BLaER1 treated with 17β-estradiol and CSF1 and Interleukin-3, amounts not matched to agents 10 nM and 100 nM (cell line): ENCODE data around the gene B4GALNT4.
"Not testable (repeated sequence)": the region's sequence is repeated elsewhere in the genome, so short reads cannot be mapped to it uniquely, and the experiment has no call there.

Source experiments
- H3K27ac ChIP-seq, 11 experiments: shearing (Covaris generic); formaldehyde crosslinking; 2 replicates each; pipeline ENCODE4 v1.8.1; 2022
- H3K27me3 ChIP-seq, 11 experiments: shearing (Covaris generic); formaldehyde crosslinking; 2 replicates each; pipeline ENCODE4 v1.8.1; 2022
- H3K36me3 ChIP-seq, 11 experiments: shearing (Covaris generic); formaldehyde crosslinking; 2 replicates each; pipeline ENCODE4 v1.8.1; 2022
- H3K4me1 ChIP-seq, 10 experiments: shearing (Covaris generic); formaldehyde crosslinking; 2 replicates each; pipeline ENCODE4 v1.8.1; 2022
- H3K4me2 ChIP-seq, 11 experiments: shearing (Covaris generic); formaldehyde crosslinking; 2 replicates each; pipeline ENCODE4 v1.8.1; 2022
- H3K4me3 ChIP-seq, 10 experiments: shearing (Covaris generic); formaldehyde crosslinking; 2 replicates each; pipeline ENCODE4 v1.8.1; 2022
- H3K9ac ChIP-seq, 11 experiments: shearing (Covaris generic); formaldehyde crosslinking; 2 replicates each; pipeline ENCODE4 v1.8.1; 2022
- H3K9me3 ChIP-seq, 11 experiments: shearing (Covaris generic); formaldehyde crosslinking; replicated peaks in 1 of 11; 2 replicates each; pipeline ENCODE4 v1.8.1; 2022
- H4K20me1 ChIP-seq, 11 experiments: shearing (Covaris generic); formaldehyde crosslinking; 2 replicates each; pipeline ENCODE4 v1.8.1; 2022
- Cebpa-rat ChIP-seq, 11 experiments: shearing (Covaris generic); IDR thresholded peaks; 2 replicates each; pipeline ENCODE4 v1.8.1; 2022

The B4GALNT4 gene

DNA sequence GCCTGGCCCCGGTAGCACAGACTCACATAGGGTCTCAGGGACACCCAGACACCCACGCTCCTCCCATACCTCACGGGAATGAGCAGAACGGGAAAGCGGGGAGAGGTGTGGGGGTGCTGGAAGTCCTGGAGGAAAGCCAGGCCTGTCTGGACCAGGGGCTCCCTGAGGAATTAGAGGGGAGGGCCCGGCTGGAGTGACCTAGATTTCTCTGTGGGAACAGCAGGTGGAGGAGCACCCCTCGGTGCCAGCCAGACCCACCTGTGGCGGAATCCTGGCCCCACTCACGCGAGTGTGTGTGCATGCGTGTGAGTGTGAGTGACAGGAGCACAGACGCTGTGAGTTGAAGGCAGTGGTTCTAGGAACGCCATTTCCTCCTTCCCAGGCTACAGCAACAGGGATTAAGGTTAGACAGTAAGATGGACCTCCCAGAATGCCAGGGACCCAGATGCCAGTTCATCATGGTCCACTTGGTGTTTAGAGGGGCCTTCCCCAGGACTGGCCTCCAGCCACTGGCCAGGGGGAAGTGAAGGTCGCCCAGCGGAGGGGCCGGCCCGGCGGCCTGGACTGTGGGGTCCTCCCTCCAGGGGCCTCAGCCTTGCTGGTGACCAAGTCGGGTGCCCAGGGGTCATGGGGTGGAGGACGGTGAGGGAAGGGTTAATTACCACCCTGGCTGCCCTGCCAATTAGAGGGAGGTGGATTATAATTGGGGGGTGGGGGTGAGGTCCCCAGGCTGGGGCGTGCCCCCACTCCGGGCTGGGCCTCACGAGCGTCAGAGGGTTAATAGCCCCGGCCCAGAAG, 25.8 kb downstream of the B4GALNT4 start:
- H3K4me1 ChIP-seq, result peaks cover 0 to 35% (median 20%) of the 10 kb centered on the region in 10 experiments; a peak in 16 of 20 replicates
- peaks cover 10 to 13% (median 12%) of the 10 kb centered on the region in 11 experiments for H3K27me3 ChIP-seq
- TF ChIP-seq Cebpa-rat (IDR thresholded peaks at IDR 0.05), result no peak
- H3K4me2 ChIP-seq, result peak overlapping the region in 4 of 11 experiments; percentile 13 to 44 (median 22); a peak in 5 of 22 replicates
- H3K9me3 ChIP-seq, result peaks cover 0 to 6% (median 5%) of the 10 kb centered on the region in 11 experiments; a peak in 13 of 22 replicates
- peaks cover 0 to 8% (median 0%) of the 10 kb centered on the region in 11 experiments; a peak in 1 of 22 replicates for H4K20me1 ChIP-seq
- H3K4me3 ChIP-seq, result no peak overlapping the region
- H3K36me3 ChIP-seq, result no peaks in the 10 kb centered on the region
- no peak overlapping the region for H3K27ac ChIP-seq
- H3K9ac ChIP-seq, result no peak overlapping the region

DNA sequence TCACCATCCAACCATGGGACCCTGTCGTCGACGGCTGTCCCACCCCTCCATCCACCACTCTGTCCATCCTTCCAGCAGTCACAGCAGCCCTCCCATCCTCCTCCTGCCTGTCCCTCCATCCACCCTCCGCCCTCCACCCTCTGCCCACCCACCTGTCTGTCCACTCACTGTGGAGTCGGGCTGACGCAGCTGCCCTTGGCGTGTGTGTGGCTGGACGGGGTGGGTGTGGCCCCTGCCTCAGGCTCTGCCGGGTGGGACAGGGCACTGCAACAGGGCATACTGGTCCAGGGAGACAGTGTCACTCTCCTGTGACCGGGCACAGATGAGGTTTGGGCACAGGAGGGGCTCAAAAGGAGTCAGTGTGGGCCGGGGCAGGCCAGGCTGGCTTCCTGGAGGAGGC, 26.6 kb downstream of the B4GALNT4 start:
- no peaks in the 10 kb centered on the region for H3K36me3 ChIP-seq
- no peak overlapping the region for H3K27ac ChIP-seq
- no peak overlapping the region for H3K4me3 ChIP-seq
- H3K9ac ChIP-seq, result 0 out of 22 replicates have a peak overlapping the region, but pooled peaks of 1 of the 11 experiments have one; percentile 41
- H3K4me2 ChIP-seq, result peak overlapping the region in 7 of 11 experiments; percentile 65 to 88 (median 77); a peak in 8 of 22 replicates
- peaks cover 0 to 11% (median 7%) of the 10 kb centered on the region in 11 experiments; a peak in 13 of 22 replicates for H3K9me3 ChIP-seq
- peaks cover 0 to 35% (median 20%) of the 10 kb centered on the region in 10 experiments; a peak in 16 of 20 replicates for H3K4me1 ChIP-seq
- no peak for TF ChIP-seq Cebpa-rat (IDR thresholded peaks at IDR 0.05)
- peaks cover 14 to 18% (median 17%) of the 10 kb centered on the region in 11 experiments for H3K27me3 ChIP-seq
- H4K20me1 ChIP-seq, result peaks cover 0 to 8% (median 0%) of the 10 kb centered on the region in 11 experiments; a peak in 1 of 22 replicates

DNA sequence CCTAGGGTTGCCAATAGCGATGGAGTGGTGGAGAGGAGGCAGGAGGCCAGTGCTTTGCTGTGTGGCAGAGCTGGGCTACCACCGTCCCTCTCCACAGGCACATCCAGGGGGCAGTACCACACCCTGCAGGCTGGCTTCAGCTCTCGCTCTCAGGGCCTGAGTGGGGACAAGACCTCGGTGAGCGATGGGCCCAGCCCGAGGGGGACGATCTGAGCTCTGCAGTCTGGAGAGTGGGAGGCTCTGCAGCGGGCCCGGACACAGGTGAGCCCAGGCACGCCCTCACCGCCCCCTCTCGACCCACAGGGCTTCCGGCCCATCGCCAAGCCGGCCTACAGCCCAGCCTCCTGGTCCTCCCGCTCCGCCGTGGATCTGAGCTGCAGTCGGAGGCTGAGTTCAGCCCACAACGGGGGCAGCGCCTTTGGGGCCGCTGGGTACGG, 27.2 kb downstream of the B4GALNT4 start:
- Histone ChIP-seq H4K20me1 (peaks cover 0 to 8% (median 0%) of the 10 kb centered on the region in 11 experiments; a peak in 1 of 22 replicates), H3K36me3 (no peaks in the 10 kb centered on the region), H3K9ac (peak overlapping the region in 10 of 11 experiments; percentile 40 to 61 (median 52); a peak in 18 of 22 replicates), H3K4me2 (peak overlapping the region; percentile 65 to 90 (median 80)), H3K9me3 (peaks cover 0 to 11% (median 7%) of the 10 kb centered on the region in 11 experiments; a peak in 13 of 22 replicates), H3K4me1 (peaks cover 0 to 35% (median 20%) of the 10 kb centered on the region in 10 experiments; a peak in 16 of 20 replicates), H3K27ac (no peak overlapping the region), H3K4me3 (peak overlapping the region; percentile 37 to 67 (median 52); a peak in 18 of 20 replicates), H3K27me3 (peaks cover 14 to 18% (median 17%) of the 10 kb centered on the region in 11 experiments)
- TF ChIP-seq Cebpa-rat (IDR thresholded peaks at IDR 0.05), result no peak

DNA sequence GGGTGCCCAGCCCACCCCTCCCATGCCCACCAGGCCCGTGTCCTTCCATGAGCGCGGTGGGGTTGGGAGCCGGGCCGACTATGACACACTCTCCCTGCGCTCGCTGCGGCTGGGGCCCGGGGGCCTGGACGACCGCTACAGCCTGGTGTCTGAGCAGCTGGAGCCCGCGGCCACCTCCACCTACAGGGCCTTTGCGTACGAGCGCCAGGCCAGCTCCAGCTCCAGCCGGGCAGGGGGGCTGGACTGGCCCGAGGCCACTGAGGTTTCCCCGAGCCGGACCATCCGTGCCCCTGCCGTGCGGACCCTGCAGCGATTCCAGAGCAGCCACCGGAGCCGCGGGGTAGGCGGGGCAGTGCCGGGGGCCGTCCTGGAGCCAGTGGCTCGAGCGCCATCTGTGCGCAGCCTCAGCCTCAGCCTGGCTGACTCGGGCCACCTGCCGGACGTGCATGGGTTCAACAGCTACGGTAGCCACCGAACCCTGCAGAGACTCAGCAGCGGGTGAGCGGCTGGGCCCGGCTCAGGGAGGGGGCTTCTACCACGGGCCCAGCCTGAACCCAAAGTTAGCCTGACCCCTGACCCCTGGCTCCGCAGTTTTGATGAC, 27.7 kb downstream of the B4GALNT4 start:
- no peak for TF ChIP-seq Cebpa-rat (IDR thresholded peaks at IDR 0.05)
- H4K20me1 ChIP-seq, result peaks cover 0 to 8% (median 0%) of the 10 kb centered on the region in 11 experiments; a peak in 1 of 22 replicates
- H3K9ac ChIP-seq, result peak overlapping the region in 10 of 11 experiments; percentile 40 to 61 (median 52); a peak in 19 of 22 replicates
- H3K27me3 ChIP-seq, result peaks cover 14 to 18% (median 17%) of the 10 kb centered on the region in 11 experiments
- peaks cover 0 to 11% (median 7%) of the 10 kb centered on the region in 11 experiments; a peak in 13 of 22 replicates for H3K9me3 ChIP-seq
- peak overlapping the region; percentile 65 to 90 (median 80) for H3K4me2 ChIP-seq
- H3K4me1 ChIP-seq, result peaks cover 0 to 35% (median 20%) of the 10 kb centered on the region in 10 experiments; a peak in 16 of 20 replicates
- H3K4me3 ChIP-seq, result peak overlapping the region; percentile 37 to 67 (median 52); a peak in 18 of 20 replicates
- no peaks in the 10 kb centered on the region for H3K36me3 ChIP-seq
- no peak overlapping the region for H3K27ac ChIP-seq

DNA sequence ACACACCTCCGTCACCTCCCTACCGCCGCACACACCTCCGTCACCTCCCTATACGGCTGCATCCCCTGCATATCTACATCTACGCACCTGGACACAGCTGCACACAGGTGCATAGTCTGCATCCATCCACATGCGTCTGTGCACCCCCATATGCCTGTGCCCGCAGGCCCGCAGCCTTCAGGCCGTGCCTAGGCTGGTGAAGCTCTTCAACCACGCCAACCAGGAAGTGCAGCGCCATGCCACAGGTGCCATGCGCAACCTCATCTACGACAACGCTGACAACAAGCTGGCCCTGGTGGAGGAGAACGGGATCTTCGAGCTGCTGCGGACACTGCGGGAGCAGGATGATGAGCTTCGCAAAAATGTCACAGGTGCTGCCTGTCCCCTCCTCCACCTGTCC, 29.5 kb downstream of the B4GALNT4 start:
- Histone ChIP-seq H4K20me1 (peaks cover 0 to 8% (median 0%) of the 10 kb centered on the region in 11 experiments; a peak in 1 of 22 replicates), H3K4me2 (no peak overlapping the region), H3K4me3 (no peak overlapping the region), H3K9me3 (peaks cover 0 to 11% (median 7%) of the 10 kb centered on the region in 11 experiments; a peak in 13 of 22 replicates), H3K36me3 (no peaks in the 10 kb centered on the region), H3K4me1 (peaks cover 0 to 28% (median 18%) of the 10 kb centered on the region in 10 experiments; a peak in 16 of 20 replicates), H3K27ac (no peak overlapping the region), H3K27me3 (peaks cover 14 to 25% (median 17%) of the 10 kb centered on the region in 11 experiments), H3K9ac (no peak overlapping the region)
- no peak for TF ChIP-seq Cebpa-rat (IDR thresholded peaks at IDR 0.05)

DNA sequence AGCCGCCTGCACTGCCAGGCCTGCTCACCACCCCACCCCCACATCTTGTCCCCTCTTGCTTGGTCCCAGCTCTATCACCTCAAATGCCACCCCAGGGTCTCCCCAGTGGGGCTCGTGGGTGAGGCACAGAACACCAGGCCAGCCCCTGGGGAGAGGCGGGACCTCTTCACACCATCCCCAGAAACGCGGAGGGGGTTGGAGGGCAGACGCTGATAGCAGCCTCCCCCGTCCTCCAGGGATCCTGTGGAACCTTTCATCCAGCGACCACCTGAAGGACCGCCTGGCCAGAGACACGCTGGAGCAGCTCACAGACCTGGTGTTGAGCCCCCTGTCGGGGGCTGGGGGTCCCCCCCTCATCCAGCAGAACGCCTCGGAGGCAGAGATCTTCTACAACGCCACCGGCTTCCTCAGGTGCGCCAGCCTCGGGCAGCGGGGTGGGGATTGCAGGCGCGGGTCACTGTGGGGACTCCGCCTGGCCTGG, 30.5 kb downstream of the B4GALNT4 start:
- Histone ChIP-seq H3K9ac (no peak overlapping the region), H3K4me3 (no peak overlapping the region), H4K20me1 (peaks cover 0 to 9% (median 0%) of the 10 kb centered on the region in 11 experiments; a peak in 1 of 22 replicates), H3K4me1 (peaks cover 0 to 27% (median 16%) of the 10 kb centered on the region in 10 experiments; a peak in 15 of 20 replicates), H3K36me3 (no peaks in the 10 kb centered on the region), H3K4me2 (no peak overlapping the region), H3K27ac (no peak overlapping the region), H3K9me3 (peaks cover 0 to 11% (median 7%) of the 10 kb centered on the region in 11 experiments; a peak in 13 of 22 replicates), H3K27me3 (peaks cover 14 to 25% (median 17%) of the 10 kb centered on the region in 11 experiments)
- no peak for TF ChIP-seq Cebpa-rat (IDR thresholded peaks at IDR 0.05)

DNA sequence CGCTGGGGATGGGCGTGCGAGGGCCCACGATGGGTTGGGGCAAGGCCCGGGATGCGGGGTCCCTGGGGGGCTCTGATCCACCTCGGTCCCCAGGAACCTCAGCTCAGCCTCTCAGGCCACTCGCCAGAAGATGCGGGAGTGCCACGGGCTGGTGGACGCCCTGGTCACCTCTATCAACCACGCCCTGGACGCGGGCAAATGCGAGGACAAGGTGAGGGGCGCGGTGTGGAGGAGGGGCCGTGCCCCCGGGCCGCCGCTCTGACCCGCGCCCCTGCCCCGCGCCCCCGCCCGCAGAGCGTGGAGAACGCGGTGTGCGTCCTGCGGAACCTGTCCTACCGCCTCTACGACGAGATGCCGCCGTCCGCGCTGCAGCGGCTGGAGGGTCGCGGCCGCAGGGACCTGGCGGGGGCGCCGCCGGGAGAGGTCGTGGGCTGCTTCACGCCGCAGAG, 31.0 kb downstream of the B4GALNT4 start:
- peaks cover 0 to 11% (median 7%) of the 10 kb centered on the region in 11 experiments; a peak in 13 of 22 replicates for H3K9me3 ChIP-seq
- no peak overlapping the region for H3K27ac ChIP-seq
- H3K27me3 ChIP-seq, result peaks cover 14 to 25% (median 17%) of the 10 kb centered on the region in 11 experiments
- H3K4me1 ChIP-seq, result peaks cover 0 to 32% (median 13%) of the 10 kb centered on the region in 10 experiments; a peak in 14 of 20 replicates
- no peak overlapping the region for H3K4me3 ChIP-seq
- no peak overlapping the region for H3K4me2 ChIP-seq
- H3K9ac ChIP-seq, result no peak overlapping the region
- no peaks in the 10 kb centered on the region for H3K36me3 ChIP-seq
- peaks cover 0 to 14% (median 0%) of the 10 kb centered on the region in 11 experiments; a peak in 1 of 22 replicates for H4K20me1 ChIP-seq
- TF ChIP-seq Cebpa-rat (IDR thresholded peaks at IDR 0.05), result no peak

DNA sequence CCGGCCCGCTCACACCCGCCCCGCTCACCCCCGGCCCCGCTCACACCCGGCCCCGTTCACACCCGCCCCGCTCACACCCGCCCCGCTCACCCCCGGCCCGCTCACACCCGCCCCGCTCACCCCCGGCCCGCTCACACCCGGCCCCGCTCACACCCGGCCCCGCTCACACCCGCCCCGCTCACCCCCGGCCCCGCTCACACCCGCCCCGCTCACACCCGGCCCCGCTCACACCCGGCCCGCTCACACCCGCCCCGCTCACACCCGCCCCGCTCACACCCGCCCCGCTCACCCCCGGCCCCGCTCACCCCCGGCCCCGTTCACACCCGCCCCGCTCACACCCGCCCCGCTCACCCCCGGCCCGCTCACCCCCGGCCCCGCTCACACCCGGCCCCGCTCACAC, 31.9 kb downstream of the B4GALNT4 start:
- H3K9me3 ChIP-seq, result peaks cover 0 to 11% (median 7%) of the 10 kb centered on the region in 11 experiments; a peak in 13 of 22 replicates

More for the DNA sequence above, 31.9 kb downstream of the B4GALNT4 start:
- Histone ChIP-seq H3K4me1 (peaks cover 7 to 38% (median 19%) of the 10 kb centered on the region in 10 experiments), H3K27me3 (peaks cover 14 to 25% (median 17%) of the 10 kb centered on the region in 11 experiments), H4K20me1 (peaks cover 0 to 14% (median 0%) of the 10 kb centered on the region in 11 experiments; a peak in 5 of 22 replicates)
- not testable (repeated sequence) for H3K4me2 ChIP-seq, H3K4me3 ChIP-seq, H3K27ac ChIP-seq, H3K9ac ChIP-seq, H3K36me3 ChIP-seq
